ENCODE data around the gene CNN2. TPM values are rescaled to one million over a fixed set of nuclear protein-coding genes. Genes with fewer than 3 reads are reported as not detected.

Gene CNN2
- total RNA-seq, 5 donors from 2014 or later (not counting 1 experiment from before 2014, with no cell fraction given), result 239 to 385 (median 314) TPM

DNA sequence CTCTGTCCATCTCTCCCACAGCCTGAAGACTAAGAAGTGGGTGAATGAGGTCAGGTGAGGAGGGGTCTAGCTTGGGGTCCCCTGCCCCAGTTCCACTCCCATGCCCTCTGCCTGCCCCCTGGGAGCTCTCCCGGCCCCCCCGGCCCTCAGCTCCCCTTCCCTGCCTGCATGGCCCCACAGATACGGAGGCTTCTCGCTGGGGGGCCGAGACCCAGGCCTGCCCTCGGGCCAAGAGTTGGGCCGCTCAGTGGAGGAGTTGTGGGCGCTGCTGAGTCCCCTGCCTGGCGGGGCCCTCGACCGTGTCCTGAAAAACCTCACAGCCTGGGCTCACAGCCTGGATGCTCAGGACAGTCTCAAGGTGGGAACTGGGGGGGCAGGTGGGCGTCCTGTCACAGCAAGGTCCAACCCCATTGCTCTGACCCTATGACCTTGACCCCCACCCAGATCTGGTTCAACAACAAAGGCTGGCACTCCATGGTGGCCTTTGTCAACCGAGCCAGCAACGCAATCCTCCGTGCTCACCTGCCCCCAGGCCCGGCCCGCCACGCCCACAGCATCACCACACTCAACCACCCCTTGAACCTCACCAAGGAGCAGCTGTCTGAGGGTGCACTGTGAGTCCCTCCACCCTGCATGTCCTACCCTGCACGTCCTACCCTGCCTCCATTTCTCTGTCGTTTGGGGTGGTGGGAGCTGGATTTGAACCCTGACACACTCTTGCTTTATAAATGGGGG lies 29.6 kb downstream of the CNN2 start:
- no peaks in the 10 kb centered on the region for H3K27me3 Mint-ChIP-seq
- no peaks in the 10 kb centered on the region for H3K27me3 ChIP-seq (replicated peaks in 1 of 2; ENCODE audit: control insufficient read depth in 2 of 2, extremely low read depth in 1 of 2, insufficient read depth in 2 of 2, low read length in 1 of 2)
- H3K9me3 ChIP-seq, result no peaks in the 10 kb centered on the region
- peaks cover 33% of the 10 kb centered on the region for H3K36me3 Mint-ChIP-seq
- no peak overlapping the region for H3K4me3 Mint-ChIP-seq
- H3K4me1 ChIP-seq (ENCODE audit: control insufficient read depth in 1 of 2, extremely low read depth in 1 of 2, insufficient read depth in 2 of 2, low read length in 2 of 2), result peaks cover 0 to 27% of the 10 kb centered on the region in 2 experiments
- ATAC-seq (replicated peaks in 1 of 4), result no peak
- peaks cover 20 to 25% of the 10 kb centered on the region in 2 donors for H3K36me3 ChIP-seq (ENCODE audit: control insufficient read depth in 2 of 2, extremely low read depth in 1 of 2, insufficient read depth in 1 of 2, low read length in 1 of 2)
- no peaks in the 10 kb centered on the region for H3K9me3 Mint-ChIP-seq
- no peak overlapping the region for H3K27ac ChIP-seq (ENCODE audit: low read length)
- peaks cover 23 to 34% (median 25%) of the 10 kb centered on the region in 3 donors for H3K4me1 Mint-ChIP-seq
- POLR2A ChIA-PET, result no interaction called here
- peak overlapping the region; percentile 27 to 73 for H3K27ac Mint-ChIP-seq
- H3K4me3 ChIP-seq (ENCODE audit: control insufficient read depth in 1 of 2, extremely low read depth in 1 of 2, low read length in 1 of 2), result peak overlapping the region in 1 of 2 donors; percentile 10
- 96% methylated on average over 15 of the region's 20 CpGs for WGBS (ENCODE audit: insufficient coverage)
- no peak for DNase-seq
- CTCF ChIA-PET, result no interaction called here

DNA sequence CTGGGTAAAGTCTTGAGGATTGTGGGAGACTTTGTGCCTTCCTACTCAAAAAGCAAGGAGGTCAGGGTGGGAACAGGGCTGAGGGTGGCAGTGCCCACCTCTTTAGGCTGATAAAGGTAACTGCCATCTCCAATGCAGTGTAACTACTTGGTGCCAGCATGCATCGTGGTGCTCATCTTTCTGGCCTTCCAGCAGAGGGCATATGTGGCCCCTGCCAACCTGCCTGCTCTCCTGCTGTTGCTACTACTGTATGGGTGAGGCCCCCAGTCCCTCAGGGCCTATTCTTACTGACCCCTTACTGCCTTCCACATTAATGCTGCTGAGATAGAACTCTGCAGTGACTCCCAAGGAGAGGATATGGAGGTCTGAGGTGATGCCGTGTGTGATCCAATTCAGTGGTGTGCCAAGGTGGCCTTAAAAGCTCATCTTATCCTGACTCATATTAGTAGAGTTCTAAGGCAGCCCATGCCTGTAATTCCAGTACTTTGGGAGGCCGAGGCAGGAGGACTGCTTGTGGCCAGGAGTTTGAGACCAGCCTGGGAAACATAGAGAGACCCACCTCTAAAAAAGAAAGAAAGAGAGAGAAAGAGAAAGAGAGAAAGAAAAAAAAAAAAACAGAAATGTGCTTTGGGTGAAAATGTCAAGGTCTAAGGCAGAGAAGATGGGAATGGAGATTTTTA lies 30.9 kb downstream of the CNN2 start:
- 8% methylated on average over 1 of the region's 3 CpGs for WGBS (ENCODE audit: insufficient coverage)
- H3K27ac Mint-ChIP-seq, result peak overlapping the region; percentile 73 to 95

GRCh38 chr19:1058112-1058511 lies 31.7 kb downstream of the CNN2 start:
- ATAC-seq (replicated peaks in 1 of 4), result peak in 3 of 4 experiments; percentile 34 to 48 (median 42)
- no peaks in the 10 kb centered on the region for H3K9me3 ChIP-seq
- H3K4me3 ChIP-seq (ENCODE audit: control insufficient read depth in 1 of 2, extremely low read depth in 1 of 2, low read length in 1 of 2), result no peak overlapping the region
- ChIA-PET POLR2A (interaction anchor here in 1 of 2 donors (0.6 kb wide), 1 partner anchor 810 kb away, joined by 3 read pairs; no protein-coding TSS in a partner anchor), CTCF (interaction anchor here in 1 of 2 donors (0.6 kb wide), 1 partner anchor 1683 kb away, joined by 3 read pairs; no protein-coding TSS in a partner anchor)
- peak overlapping the region in 1 of 3 donors; percentile 40 for H3K4me3 Mint-ChIP-seq
- peaks cover 0 to 25% of the 10 kb centered on the region in 2 experiments for H3K4me1 ChIP-seq (ENCODE audit: control insufficient read depth in 1 of 2, extremely low read depth in 1 of 2, insufficient read depth in 2 of 2, low read length in 2 of 2)
- no CpG with 5 or more reads among the region's 5 CpGs for WGBS (ENCODE audit: insufficient coverage)
- peak overlapping the region; percentile 41 for H3K27ac ChIP-seq (ENCODE audit: low read length)
- peak overlapping the region; percentile 73 to 95 for H3K27ac Mint-ChIP-seq
- peaks cover 20 to 27% of the 10 kb centered on the region in 2 donors for H3K36me3 ChIP-seq (ENCODE audit: control insufficient read depth in 2 of 2, extremely low read depth in 1 of 2, insufficient read depth in 1 of 2, low read length in 1 of 2)
- no peaks in the 10 kb centered on the region for H3K27me3 ChIP-seq (replicated peaks in 1 of 2; ENCODE audit: control insufficient read depth in 2 of 2, extremely low read depth in 1 of 2, insufficient read depth in 2 of 2, low read length in 1 of 2)
- peaks cover 19 to 25% (median 25%) of the 10 kb centered on the region in 3 donors for H3K4me1 Mint-ChIP-seq
- H3K9me3 Mint-ChIP-seq, result no peaks in the 10 kb centered on the region
- H3K27me3 Mint-ChIP-seq, result no peaks in the 10 kb centered on the region
- peaks cover 29% of the 10 kb centered on the region for H3K36me3 Mint-ChIP-seq
- DNase-seq, result peak in 1 of 35 experiments; percentile 39

More for the DNA sequence above, 30.9 kb downstream of the CNN2 start:
- Mint-ChIP-seq H3K36me3 (peaks cover 29% of the 10 kb centered on the region), H3K27me3 (no peaks in the 10 kb centered on the region), H3K4me3 (peak overlapping the region in 1 of 3 donors; percentile 43), H3K9me3 (no peaks in the 10 kb centered on the region), H3K4me1 (peaks cover 19 to 30% (median 25%) of the 10 kb centered on the region in 3 donors)
- Histone ChIP-seq H3K4me1 (ENCODE audit: control insufficient read depth in 1 of 2, extremely low read depth in 1 of 2, insufficient read depth in 2 of 2, low read length in 2 of 2) (peaks cover 0 to 22% of the 10 kb centered on the region in 2 experiments), H3K9me3 (no peaks in the 10 kb centered on the region), H3K36me3 (ENCODE audit: control insufficient read depth in 2 of 2, extremely low read depth in 1 of 2, insufficient read depth in 1 of 2, low read length in 1 of 2) (peaks cover 20 to 27% of the 10 kb centered on the region in 2 donors), H3K27me3 (replicated peaks in 1 of 2; ENCODE audit: control insufficient read depth in 2 of 2, extremely low read depth in 1 of 2, insufficient read depth in 2 of 2, low read length in 1 of 2) (no peaks in the 10 kb centered on the region), H3K4me3 (ENCODE audit: control insufficient read depth in 1 of 2, extremely low read depth in 1 of 2, low read length in 1 of 2) (peak overlapping the region in 1 of 2 donors; percentile 40), H3K27ac (ENCODE audit: low read length) (peak overlapping the region; percentile 41)
- ChIA-PET POLR2A (no interaction called here), CTCF (interaction anchor here (0.6 to 0.7 kb wide), 2 partner anchors 10 to 32 kb away, joined by 3 to 7 read pairs; no protein-coding TSS in a partner anchor)
- peak in 4 of 35 experiments; percentile 38 to 72 (median 53) for DNase-seq
- ATAC-seq (replicated peaks in 1 of 4), result peak; percentile 79 to 82 (median 79)

- Histone ChIP-seq H3K4me3 (ENCODE audit: control insufficient read depth in 1 of 2, extremely low read depth in 1 of 2, low read length in 1 of 2) (no peak overlapping the region), H3K4me1 (ENCODE audit: control insufficient read depth in 1 of 2, extremely low read depth in 1 of 2, insufficient read depth in 2 of 2, low read length in 2 of 2) (peaks cover 4 to 51% of the 10 kb centered on the region in 2 experiments), H3K9me3 (no peaks in the 10 kb centered on the region), H3K27ac (ENCODE audit: low read length) (no peak overlapping the region), H3K27me3 (replicated peaks in 1 of 2; ENCODE audit: control insufficient read depth in 2 of 2, extremely low read depth in 1 of 2, insufficient read depth in 2 of 2, low read length in 1 of 2) (no peaks in the 10 kb centered on the region), H3K36me3 (ENCODE audit: control insufficient read depth in 2 of 2, extremely low read depth in 1 of 2, insufficient read depth in 1 of 2, low read length in 1 of 2) (peaks cover 11 to 14% of the 10 kb centered on the region in 2 donors)
- DNase-seq, result no peak
- no peak for ATAC-seq (replicated peaks in 1 of 4)
- WGBS (ENCODE audit: insufficient coverage), result 85% methylated on average over 4 of the region's 5 CpGs
- ChIA-PET POLR2A (interaction anchor here (0.6 kb wide), 2 partner anchors 24 to 182 kb away, joined by 3 to 4 read pairs; no protein-coding TSS in a partner anchor), CTCF (no interaction called here)
- Mint-ChIP-seq H3K36me3 (peaks cover 22% of the 10 kb centered on the region), H3K27ac (no peak overlapping the region), H3K4me3 (no peak overlapping the region), H3K27me3 (no peaks in the 10 kb centered on the region), H3K4me1 (peaks cover 32 to 42% (median 40%) of the 10 kb centered on the region in 3 donors), H3K9me3 (no peaks in the 10 kb centered on the region)
These were observed 34.3 kb downstream of the CNN2 start for GRCh38 chr19:1060689-1061088.

DNA sequence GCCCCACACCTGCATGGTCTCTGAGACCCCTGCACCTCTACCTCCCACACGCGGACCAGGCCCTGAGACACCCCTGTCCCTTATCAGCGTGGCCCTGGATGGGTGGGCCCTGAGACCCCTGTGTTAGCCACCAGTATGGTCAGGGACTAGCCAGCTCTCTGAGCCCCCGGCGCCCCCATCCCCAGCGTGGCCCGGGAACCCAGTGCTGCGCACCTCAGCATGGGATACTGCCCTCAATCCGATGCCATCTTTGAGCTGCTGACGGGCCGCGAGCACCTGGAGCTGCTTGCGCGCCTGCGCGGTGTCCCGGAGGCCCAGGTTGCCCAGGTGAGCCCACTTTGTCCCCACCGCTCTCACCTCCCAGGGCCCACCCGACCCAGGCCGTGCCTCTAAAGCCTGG lies 35.6 kb downstream of the CNN2 start:
- H3K27me3 ChIP-seq (replicated peaks in 1 of 2; ENCODE audit: control insufficient read depth in 2 of 2, extremely low read depth in 1 of 2, insufficient read depth in 2 of 2, low read length in 1 of 2), result no peaks in the 10 kb centered on the region
- H3K27ac Mint-ChIP-seq, result no peak overlapping the region
- WGBS (ENCODE audit: insufficient coverage), result over 99% methylated on average over 18 of the region's 20 CpGs
- ChIA-PET CTCF (no interaction called here), POLR2A (interaction anchor here in 1 of 2 donors (0.7 kb wide), 1 partner anchor 29 kb away, joined by 9 read pairs; no protein-coding TSS in a partner anchor)
- H3K4me1 ChIP-seq (ENCODE audit: control insufficient read depth in 1 of 2, extremely low read depth in 1 of 2, insufficient read depth in 2 of 2, low read length in 2 of 2), result peaks cover 13 to 59% of the 10 kb centered on the region in 2 experiments
- no peak overlapping the region for H3K4me3 ChIP-seq (ENCODE audit: control insufficient read depth in 1 of 2, extremely low read depth in 1 of 2, low read length in 1 of 2)
- H3K27ac ChIP-seq (ENCODE audit: low read length), result no peak overlapping the region
- no peak for DNase-seq
- H3K9me3 ChIP-seq, result no peaks in the 10 kb centered on the region
- peaks cover 12% of the 10 kb centered on the region for H3K36me3 Mint-ChIP-seq
- no peak for ATAC-seq (replicated peaks in 1 of 4)
- no peaks in the 10 kb centered on the region for H3K27me3 Mint-ChIP-seq
- H3K36me3 ChIP-seq (ENCODE audit: control insufficient read depth in 2 of 2, extremely low read depth in 1 of 2, insufficient read depth in 1 of 2, low read length in 1 of 2), result peaks cover 3 to 7% of the 10 kb centered on the region in 2 donors
- peaks cover 37 to 43% (median 39%) of the 10 kb centered on the region in 3 donors for H3K4me1 Mint-ChIP-seq
- no peaks in the 10 kb centered on the region for H3K9me3 Mint-ChIP-seq
- H3K4me3 Mint-ChIP-seq, result no peak overlapping the region

DNA sequence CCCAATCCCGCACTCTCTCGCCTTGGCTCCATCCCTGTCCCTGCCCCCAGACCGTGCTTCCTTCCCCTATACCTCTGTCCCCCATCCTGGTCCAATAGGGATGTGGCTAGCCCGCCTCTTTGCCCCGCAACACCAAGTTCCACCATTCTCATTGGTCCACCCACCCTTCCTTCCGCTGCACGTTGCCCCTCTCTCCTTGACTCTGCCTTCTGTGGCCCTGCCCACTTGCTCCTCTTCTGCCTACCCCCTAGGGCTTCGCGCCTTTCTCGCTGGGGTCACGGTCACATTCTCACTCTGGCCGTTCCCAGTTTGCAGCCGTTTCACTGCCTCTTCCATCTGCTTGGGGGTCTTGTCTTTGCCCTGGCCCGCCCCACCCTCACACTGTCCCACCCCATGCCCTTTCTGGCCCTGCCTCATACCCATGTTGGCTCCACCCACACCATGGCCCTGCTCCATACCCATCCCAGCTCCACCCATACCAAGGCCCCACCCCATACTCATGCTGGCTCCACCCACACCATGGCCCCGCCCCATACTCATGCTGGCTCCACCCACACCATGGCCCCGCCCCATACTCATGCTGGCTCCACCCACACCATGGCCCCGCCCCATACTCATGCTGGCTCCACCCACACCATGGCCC lies 36.1 kb downstream of the CNN2 start:
- ChIA-PET POLR2A (no interaction called here), CTCF (no interaction called here)
- 93% methylated on average over 15 of the region's 17 CpGs for WGBS (ENCODE audit: insufficient coverage)
- Mint-ChIP-seq H3K27ac (no peak overlapping the region), H3K36me3 (peaks cover 7% of the 10 kb centered on the region), H3K9me3 (no peaks in the 10 kb centered on the region), H3K4me1 (peaks cover 31 to 37% (median 34%) of the 10 kb centered on the region in 3 donors), H3K27me3 (no peaks in the 10 kb centered on the region), H3K4me3 (no peak overlapping the region)
- no peak overlapping the region for H3K4me3 ChIP-seq (ENCODE audit: control insufficient read depth in 1 of 2, extremely low read depth in 1 of 2, low read length in 1 of 2)
- no peak overlapping the region for H3K27ac ChIP-seq (ENCODE audit: low read length)
- H3K27me3 ChIP-seq (replicated peaks in 1 of 2; ENCODE audit: control insufficient read depth in 2 of 2, extremely low read depth in 1 of 2, insufficient read depth in 2 of 2, low read length in 1 of 2), result no peaks in the 10 kb centered on the region
- H3K9me3 ChIP-seq, result no peaks in the 10 kb centered on the region
- peak in 1 of 35 experiments; percentile 40 for DNase-seq
- peaks cover 3 to 7% of the 10 kb centered on the region in 2 donors for H3K36me3 ChIP-seq (ENCODE audit: control insufficient read depth in 2 of 2, extremely low read depth in 1 of 2, insufficient read depth in 1 of 2, low read length in 1 of 2)
- peaks cover 13 to 54% of the 10 kb centered on the region in 2 experiments for H3K4me1 ChIP-seq (ENCODE audit: control insufficient read depth in 1 of 2, extremely low read depth in 1 of 2, insufficient read depth in 2 of 2, low read length in 2 of 2)
- no peak for ATAC-seq (replicated peaks in 1 of 4)

All from T-cell (primary cell).